HEK293 (cell line): ENCODE measurements around the gene TAF12.

Experiments used
- CTCF ChIA-PET: fragments of 350-600 bp; formaldehyde crosslinking; extraction: SDS; loops from one replicate; lab custom pipeline; 2021; ENCODE audit warnings: antibody characterized with exemption; lab: Yijun Ruan, JAX
- POLR2A ChIA-PET: fragments of 300-600 bp; formaldehyde crosslinking; extraction: SDS; loops from one replicate; lab custom pipeline; 2020; ENCODE audit warnings: antibody characterized with exemption, inconsistent platforms; lab: Yijun Ruan, JAX
- H3K27ac ChIP-seq: fragments of 200-500 bp; sonication (Bioruptor generic); 2 replicates; pipeline ENCODE4 v1.5.1; 2014; ENCODE audit warnings: low read depth, low read length, control low read depth, inconsistent platforms; ENCODE audit errors: extremely low read depth
- H3K36me3 ChIP-seq, 2 experiments: fragments of 200-500 bp in 1 of 2; sonication (Bioruptor generic) in 1 of 2; 1 replicate in 1 of 2; 2 replicates in 1 of 2; pipeline ENCODE4 v1.5.1; 2014 to 2017; ENCODE audit warnings: inconsistent platforms in 2 of 2, low read length in 2 of 2; ENCODE audit not compliant: control insufficient read depth in 2 of 2, insufficient read depth in 1 of 2
- H3K4me1 ChIP-seq: fragments of 200-500 bp; sonication (Bioruptor generic); 2 replicates; pipeline ENCODE4 v1.5.1; 2014; ENCODE audit warnings: mild to moderate bottlenecking, low read length, inconsistent platforms; ENCODE audit not compliant: control insufficient read depth, insufficient read depth
- H3K4me3 ChIP-seq: 2 replicates; pipeline ENCODE4 v1.5.1; 2011; ENCODE audit warnings: low read depth, mild to moderate bottlenecking, control low read depth, low read length, moderate library complexity
- H3K9me3 ChIP-seq: fragments of 200-500 bp; sonication (Bioruptor generic); 2 replicates; pipeline ENCODE4 v1.5.1; 2014; ENCODE audit warnings: low read depth, low read length, inconsistent platforms; ENCODE audit not compliant: control insufficient read depth, insufficient read depth
- HOXA7 ChIP-seq: sonication (generic); formaldehyde crosslinking; IDR thresholded peaks from 2 replicates; pipeline ENCODE4 v1.8.1; 2022; ENCODE audit warnings: missing genetic modification reagents, borderline replicate concordance
- INSM2 ChIP-seq: fragments of 450-650 bp; formaldehyde crosslinking; IDR thresholded peaks from 2 replicates; pipeline ENCODE4 v1.5.1; 2016; ENCODE audit warnings: missing biosample characterization, missing genetic modification characterization
- KLF8 ChIP-seq: fragments of 450-650 bp; formaldehyde crosslinking; IDR thresholded peaks from 2 replicates; pipeline ENCODE4 v1.5.1; 2016; ENCODE audit warnings: missing biosample characterization, missing genetic modification characterization
- PBX3 ChIP-seq: sonication (generic); formaldehyde crosslinking; IDR thresholded peaks from 2 replicates; pipeline ENCODE4 v1.8.1; 2022; ENCODE audit warnings: mild to moderate bottlenecking, moderate library complexity, missing genetic modification reagents
- RBAK ChIP-seq: fragments of 450-650 bp; formaldehyde crosslinking; IDR thresholded peaks from 2 replicates; pipeline ENCODE4 v1.5.1; 2016; ENCODE audit warnings: missing biosample characterization, missing genetic modification characterization
- SCRT1 ChIP-seq: fragments of 450-650 bp; formaldehyde crosslinking; IDR thresholded peaks from 2 replicates; pipeline ENCODE4 v1.5.1; 2016; ENCODE audit warnings: missing biosample characterization, missing genetic modification characterization, borderline replicate concordance
- ZBTB20 ChIP-seq: fragments of 450-650 bp; formaldehyde crosslinking; IDR thresholded peaks from 2 replicates; pipeline ENCODE4 v1.5.1; 2016; ENCODE audit warnings: missing biosample characterization, missing genetic modification characterization
- ZNF211 ChIP-seq: fragments of 450-650 bp; formaldehyde crosslinking; IDR thresholded peaks from 2 replicates; pipeline ENCODE4 v1.5.1; 2016; ENCODE audit warnings: low read depth, missing biosample characterization, missing genetic modification characterization
- ZNF354C ChIP-seq: fragments of 450-650 bp; formaldehyde crosslinking; IDR thresholded peaks from 2 replicates; pipeline ENCODE4 v1.5.1; 2016; ENCODE audit warnings: missing biosample characterization, missing genetic modification characterization, low read depth, borderline replicate concordance
- ZNF449 ChIP-seq: fragments of 450-650 bp; formaldehyde crosslinking; IDR thresholded peaks from 2 replicates; pipeline ENCODE4 v1.5.1; 2017; ENCODE audit warnings: missing biosample characterization, mild to moderate bottlenecking, missing genetic modification characterization, moderate library complexity
- ZNF510 ChIP-seq: fragments of 450-650 bp; formaldehyde crosslinking; IDR thresholded peaks from 2 replicates; pipeline ENCODE4 v1.5.1; 2018; ENCODE audit warnings: mild to moderate bottlenecking, missing genetic modification characterization, missing biosample characterization; ENCODE audit not compliant: insufficient replicate concordance
- ZNF518A ChIP-seq: fragments of 450-650 bp; formaldehyde crosslinking; conservative IDR thresholded peaks from 2 replicates; pipeline ENCODE4 v1.5.1; 2016; ENCODE audit warnings: low read depth, missing biosample characterization, missing genetic modification characterization
- ZNF558 ChIP-seq: fragments of 450-650 bp; formaldehyde crosslinking; IDR thresholded peaks from 2 replicates; pipeline ENCODE4 v1.5.1; 2016; ENCODE audit warnings: missing biosample characterization, missing genetic modification characterization
- ZNF580 ChIP-seq: fragments of 450-650 bp; formaldehyde crosslinking; IDR thresholded peaks from 2 replicates; pipeline ENCODE4 v1.5.1; 2016; ENCODE audit warnings: missing biosample characterization, missing genetic modification characterization
- ZNF692 ChIP-seq: fragments of 450-650 bp; formaldehyde crosslinking; IDR thresholded peaks from 2 replicates; pipeline ENCODE4 v1.5.1; 2016; ENCODE audit warnings: missing biosample characterization, missing genetic modification characterization

The TAF12 gene

GRCh38 chr1:28564310-28564709, 78.6 kb downstream of the TAF12 start:
- H3K27ac ChIP-seq = no peak overlapping the region
- H3K4me1 ChIP-seq = no peaks in the 10 kb centered on the region
- H3K4me3 ChIP-seq = no peak overlapping the region
- CTCF ChIA-PET = interaction anchor here (0.6 kb wide), 2 partner anchors 20 to 152 kb away, joined by 3 to 6 read pairs; no protein-coding TSS in a partner anchor
- H3K36me3 ChIP-seq = peaks cover 39 to 93% of the 10 kb centered on the region in 2 experiments
- H3K9me3 ChIP-seq = no peaks in the 10 kb centered on the region
- TF ChIP-seq HOXA7 (CRISPR knock-in tag) = no peak
- TF ChIP-seq INSM2 (tag by site-specific recombination) = no peak
- TF ChIP-seq ZNF354C = no peak
- TF ChIP-seq SCRT1 = no peak
- POLR2A ChIA-PET = interaction anchor here (1.0 to 1.7 kb wide), 2 partner anchors 13 to 18 kb away, joined by 3 to 6 read pairs; no protein-coding TSS in a partner anchor

GRCh38 chr1:28560886-28561285, 82.0 kb downstream of the TAF12 start:
- H3K9me3 ChIP-seq = no peaks in the 10 kb centered on the region
- no peak overlapping the region for H3K4me3 ChIP-seq
- no peak overlapping the region for H3K27ac ChIP-seq
- ChIA-PET CTCF (interaction anchor here (0.6 kb wide), 1 partner anchor 150 kb away, joined by 4 read pairs; no protein-coding TSS in a partner anchor), POLR2A (interaction anchor here (5.5 kb wide), 1 partner anchor 20 kb away, joined by 30 read pairs; no protein-coding TSS in a partner anchor)
- peaks cover 45 to 89% of the 10 kb centered on the region in 2 experiments for H3K36me3 ChIP-seq
- TF ChIP-seq ZNF518A (tag by site-specific recombination) (no peak), ZBTB20 (tag by site-specific recombination) (no peak), KLF8 (tag by site-specific recombination) (no peak), ZNF580 (tag by site-specific recombination) (no peak), ZNF558 (tag by site-specific recombination) (no peak), ZNF449 (tag by site-specific recombination) (no peak), ZNF211 (tag by site-specific recombination) (no peak), ZNF510 (tag by site-specific recombination) (no peak), ZNF692 (tag by site-specific recombination) (no peak), RBAK (tag by site-specific recombination) (no peak), PBX3 (CRISPR knock-in tag) (no peak)
- no peaks in the 10 kb centered on the region for H3K4me1 ChIP-seq
